ENCODE data around the gene ID2.

The ID2 gene

DNA sequence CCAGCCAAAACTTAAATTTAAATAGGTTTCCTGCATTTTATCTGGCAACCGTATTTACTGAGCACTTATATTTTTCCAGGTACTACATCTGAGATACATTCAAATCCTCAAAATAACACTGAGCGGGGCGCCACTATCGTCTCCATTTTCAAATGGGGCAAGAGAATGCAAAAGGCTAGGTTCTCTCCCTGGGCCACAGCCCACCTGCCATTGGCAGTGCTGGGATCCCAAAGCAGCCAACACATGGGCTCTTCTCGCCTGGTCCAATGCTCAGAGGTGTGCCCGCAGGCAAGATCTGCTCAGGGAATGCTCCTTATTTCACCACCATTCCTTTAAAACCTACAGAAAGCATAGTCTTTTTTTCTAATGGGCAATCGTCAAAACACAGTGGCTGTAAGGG lies 11.3 kb upstream of the ID2 start:
- no peak for DNase-seq

DNA sequence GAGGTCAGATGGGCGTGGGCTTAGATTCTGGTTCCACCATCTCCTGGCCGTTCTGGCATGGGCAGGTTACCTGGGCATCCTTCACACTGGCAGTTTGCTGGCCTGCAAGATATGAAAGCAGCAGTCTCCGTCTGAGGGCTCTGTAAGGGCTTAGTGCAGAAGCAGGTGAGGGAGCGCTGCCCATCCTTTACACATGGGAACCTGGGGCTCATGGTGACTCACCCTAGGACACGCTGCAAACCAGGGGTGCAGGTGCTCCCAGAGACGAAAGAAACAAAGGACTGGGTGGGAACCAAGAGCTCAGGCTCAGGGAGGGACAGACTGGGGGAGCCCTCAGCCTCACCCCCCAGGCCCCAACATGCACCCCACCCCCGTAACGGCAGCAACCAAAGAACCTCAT lies 10.7 kb upstream of the ID2 start:
- DNase-seq, result no peak

DNA sequence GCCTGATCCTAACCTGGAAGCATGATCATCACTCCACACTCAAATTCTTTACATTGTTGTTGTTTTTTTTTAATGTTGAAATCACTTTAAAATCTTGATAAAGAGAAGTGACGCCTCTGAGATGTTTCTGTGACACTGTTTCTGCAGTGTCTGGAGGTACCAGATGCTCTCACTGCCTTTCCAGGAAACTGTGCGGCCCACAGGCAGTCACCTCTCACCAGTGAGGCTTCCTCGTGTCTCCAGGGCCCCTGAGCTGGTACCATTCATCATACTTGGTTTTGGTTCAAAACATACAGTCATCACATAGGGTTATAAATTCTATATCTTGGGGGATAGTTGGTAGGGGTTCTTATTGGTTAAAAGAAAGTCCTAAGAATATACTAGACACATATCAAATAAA lies 10.1 kb upstream of the ID2 start:
- no peak for DNase-seq

DNA sequence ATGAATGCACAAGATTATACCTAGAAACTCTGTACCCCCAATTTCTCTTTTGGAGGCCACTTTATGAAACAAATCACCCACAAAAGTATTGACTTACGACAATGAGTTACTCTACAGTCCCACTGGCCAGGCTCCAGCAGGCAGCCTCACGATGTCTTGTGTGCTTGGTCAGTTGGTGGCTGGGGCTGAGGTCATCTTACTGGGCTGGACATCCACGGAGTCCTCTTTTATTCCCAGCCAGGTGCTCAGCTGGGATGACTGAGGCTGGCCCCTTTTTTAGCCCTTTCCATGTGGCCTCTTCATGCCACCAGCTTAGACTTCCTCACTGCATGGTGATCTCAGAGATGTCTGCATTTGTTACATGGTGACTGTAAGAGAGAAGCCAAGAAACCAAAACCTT lies 8.9 kb upstream of the ID2 start:
- no peak for DNase-seq

DNA sequence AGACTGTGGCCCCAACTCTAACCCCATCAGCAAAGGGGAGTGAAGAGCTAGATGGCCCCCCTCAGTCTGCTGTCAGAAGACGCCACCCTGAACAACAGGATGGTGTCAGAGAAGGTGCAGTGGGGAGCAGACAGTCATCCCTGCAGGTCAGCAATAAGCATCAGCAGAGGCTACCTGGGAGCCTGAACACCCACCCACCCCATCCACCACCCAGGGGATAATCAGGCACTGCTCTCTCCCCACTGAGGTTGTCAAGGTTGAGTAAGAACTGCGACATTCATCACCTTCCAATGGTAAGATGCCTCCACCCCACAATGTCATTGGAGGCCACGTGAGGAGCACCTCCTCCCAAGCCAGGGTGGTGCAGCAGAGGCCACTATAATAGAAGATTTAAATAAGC lies 8.5 kb upstream of the ID2 start:
- no peak for DNase-seq

DNA sequence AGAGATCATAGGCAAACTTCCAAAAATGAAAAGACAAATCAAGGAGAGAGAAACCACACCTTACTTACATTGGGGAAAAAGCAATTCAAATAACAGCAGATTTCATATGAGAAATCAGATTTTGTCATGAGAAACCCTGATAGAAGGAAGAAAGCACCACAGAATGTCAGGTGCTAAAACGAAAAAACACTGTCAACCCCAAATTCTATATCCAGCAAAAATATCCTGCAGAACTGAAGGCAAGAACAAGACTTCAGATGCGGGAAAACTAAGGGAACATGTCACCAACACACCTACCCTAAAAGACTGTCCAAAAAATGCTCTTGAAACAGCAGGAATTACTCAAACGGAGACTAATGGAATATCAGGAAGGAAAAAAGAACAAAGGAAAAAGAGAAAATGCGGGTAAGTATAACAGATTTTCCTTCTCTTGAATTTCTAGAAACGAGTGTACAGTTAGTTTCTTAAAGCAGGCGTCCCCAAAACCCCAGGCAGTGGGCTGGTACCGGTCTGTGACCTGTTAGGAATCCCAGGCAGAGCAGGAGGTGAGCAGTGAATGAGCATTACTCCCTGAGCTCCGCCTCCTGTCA lies 7.3 kb upstream of the ID2 start:
- no peak for DNase-seq

DNA sequence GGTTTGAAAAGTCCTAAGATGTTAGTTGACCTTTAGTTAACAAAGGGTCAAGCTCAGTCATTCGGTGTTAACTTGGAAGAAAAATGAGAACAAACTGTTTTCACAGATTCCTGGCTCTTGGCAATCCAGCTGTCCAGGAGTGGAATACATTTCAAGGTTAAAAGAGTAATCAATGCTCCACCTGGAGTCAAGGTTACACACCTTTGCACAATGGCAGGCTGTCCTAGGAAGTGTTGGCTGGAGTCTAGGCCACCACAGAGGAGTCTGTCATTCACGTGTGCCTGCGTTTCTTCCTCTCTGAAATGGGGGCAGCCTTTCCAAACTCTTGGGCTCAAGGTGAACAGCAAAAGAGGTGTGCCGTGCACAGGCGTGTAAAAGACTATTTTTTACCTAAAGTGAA lies 6.3 kb upstream of the ID2 start:
- DNase-seq, result no peak

DNA sequence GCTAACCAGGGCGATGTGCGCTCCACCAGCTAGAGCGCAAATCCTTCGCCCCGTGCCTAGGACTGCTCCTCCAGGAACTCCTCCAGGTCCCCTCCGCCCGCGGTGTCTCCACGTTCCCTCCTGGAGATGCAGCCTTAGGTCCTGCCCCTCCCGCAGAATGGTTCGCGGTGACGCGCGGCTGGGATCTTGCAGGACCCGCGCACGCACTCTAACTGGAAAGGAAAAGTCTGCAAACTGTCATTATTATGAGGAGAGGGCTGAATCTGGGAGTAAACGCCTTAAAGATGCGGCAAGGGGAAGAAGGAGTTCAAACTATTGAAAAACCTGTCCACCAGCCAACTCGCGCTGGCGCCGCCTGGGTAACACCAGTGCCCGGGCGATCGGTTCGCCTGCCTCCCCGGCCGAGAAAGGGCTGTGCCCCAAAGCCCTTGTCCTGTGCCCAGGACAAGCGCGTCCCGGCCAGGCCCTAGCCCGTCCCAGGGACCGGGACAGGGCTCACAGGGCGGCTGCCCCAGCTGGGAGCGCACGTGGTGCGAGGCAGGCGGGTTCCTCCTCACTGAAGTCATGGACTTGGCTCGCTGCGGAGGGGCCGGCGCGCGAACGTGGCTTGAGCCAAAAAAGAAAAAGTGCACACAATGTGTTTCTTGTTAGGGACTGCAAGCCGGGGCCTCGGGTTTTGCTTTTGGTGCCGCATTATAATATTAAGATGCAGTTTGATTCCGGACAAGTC lies 5.5 kb upstream of the ID2 start:
- DNase-seq, result no peak

DNA sequence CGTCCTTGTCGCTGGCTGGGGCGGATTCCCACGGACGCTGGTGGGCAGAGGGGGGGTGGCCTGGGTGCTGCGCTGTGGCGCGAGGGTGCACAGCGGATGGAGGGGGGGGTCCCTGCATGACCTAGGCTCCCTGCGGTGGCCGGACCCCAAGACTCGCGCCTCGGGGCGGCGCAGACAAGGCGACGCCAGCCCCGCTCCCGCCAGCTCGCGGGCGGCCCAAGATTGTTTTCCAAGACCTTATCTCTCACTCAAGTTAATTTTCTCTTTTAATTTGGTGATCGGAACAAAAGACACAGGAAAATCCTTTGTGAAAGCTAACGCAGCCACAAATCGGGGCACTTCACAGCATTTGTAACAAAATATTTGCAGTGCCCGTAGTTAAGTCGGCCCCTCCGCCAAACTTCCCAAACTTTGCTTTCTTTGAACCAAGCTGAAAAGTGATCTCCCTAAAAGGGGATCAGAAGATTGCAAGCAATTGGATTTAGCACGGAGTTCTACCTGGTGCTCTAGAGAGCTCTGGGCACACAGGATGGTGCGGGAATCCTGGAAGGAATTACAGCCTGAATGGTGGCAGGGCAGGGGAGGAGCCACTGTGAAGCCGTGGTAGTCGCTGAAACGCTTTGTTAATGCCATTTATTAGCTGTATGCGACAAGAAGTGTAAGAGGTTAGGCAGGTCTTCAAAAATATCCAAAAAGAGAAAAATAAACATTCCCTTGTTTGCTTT lies 4.8 kb upstream of the ID2 start:
- DNase-seq, result no peak

DNA sequence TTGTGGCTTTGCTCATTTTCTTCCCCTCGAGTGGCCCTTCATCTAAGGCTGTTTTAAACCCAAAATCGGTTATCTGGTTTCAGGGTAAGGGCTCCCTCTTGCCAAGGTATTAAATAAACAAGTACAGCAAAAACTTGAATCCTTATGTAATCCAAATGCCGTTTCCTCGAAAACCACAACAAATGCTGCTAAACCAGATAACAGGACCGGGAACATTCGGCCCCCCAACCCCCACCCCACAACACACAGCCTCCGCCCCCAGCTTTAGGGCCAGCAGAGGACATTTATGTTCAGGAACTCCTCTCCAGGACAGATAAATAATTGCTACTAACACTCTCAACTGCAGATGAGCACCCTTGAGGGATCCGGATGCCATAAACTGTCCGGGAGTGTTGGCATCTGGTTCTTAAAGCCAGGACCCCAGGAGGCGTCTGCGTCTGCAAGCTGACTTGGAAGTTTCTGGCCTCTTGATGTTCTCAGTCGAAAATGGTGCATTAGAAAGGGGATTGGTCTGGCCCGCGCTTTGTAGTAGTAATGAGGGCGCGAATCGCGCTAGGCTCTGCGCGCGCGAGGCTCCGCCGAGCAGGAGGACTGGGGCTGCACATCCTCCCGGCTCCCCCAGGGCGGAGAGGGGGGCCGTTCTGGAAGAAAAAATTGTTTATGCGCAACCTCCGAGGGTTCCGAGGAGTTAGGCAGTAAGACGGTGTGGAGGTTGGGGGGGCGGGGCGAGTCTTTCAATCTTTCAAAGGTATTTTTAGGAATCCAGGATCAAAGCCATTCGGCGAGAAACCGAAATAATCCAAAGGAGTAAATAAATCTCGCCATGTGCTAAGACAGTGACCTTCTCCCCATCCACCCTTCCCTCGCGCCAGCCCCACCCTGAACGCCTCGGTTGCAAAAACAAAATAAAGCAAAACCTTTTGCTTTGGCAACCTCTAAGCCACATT lies 3.9 kb upstream of the ID2 start:
- DNase-seq, result peak; percentile 43

DNA sequence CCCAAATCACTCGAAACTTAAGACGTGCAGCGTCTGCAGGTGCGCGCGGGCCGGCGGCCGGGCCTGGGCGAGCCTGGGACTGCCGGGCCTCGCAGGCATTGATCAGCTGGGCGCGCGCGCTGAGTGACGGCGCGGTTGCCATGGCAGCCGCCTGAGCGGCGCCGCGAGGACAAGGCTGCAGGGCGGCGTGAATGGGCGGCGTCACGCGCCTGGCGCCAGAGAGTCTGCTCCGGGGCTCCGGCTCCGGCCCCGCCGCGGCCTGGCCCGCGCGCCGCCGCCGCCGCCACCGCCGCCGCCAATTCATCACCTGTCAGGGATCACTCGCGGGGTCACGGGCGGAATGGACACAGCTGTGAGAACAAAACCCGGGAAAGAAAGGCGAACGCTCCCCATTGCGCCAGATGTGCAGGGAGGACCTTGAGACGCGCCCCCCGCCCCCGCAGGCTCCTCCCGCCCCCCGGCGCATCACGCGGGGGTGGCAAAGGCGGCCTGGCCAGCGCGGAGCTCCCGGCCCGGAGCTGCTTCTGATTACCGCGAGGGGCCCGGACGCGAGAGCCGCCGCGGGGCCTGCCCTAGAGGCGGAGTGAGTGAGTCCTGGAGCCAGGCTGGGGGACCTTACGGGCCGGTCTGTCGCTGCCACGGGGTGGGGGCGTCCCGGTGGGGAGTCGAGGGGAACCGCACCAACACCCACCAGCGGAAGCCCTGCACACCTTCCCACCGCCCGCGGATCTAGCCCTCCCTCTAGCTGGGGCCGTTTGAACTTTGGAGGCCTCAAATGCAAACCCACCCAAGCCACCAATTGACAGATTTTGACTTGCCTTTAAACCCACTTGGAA lies 2.9 kb upstream of the ID2 start:
- peak; percentile 85 for DNase-seq

DNA sequence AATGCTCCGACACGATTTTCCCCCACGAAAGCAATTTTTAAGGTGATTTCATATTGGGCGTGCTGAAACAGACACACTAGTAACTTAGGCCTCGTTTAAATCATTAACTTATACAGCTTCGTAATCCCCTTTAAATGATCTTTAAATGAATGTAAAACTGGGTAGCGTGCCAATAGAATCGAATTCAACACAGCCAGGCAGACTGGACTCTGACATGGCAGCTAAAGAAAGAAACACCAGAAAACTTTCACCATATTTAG lies 2.4 kb upstream of the ID2 start:
- no peak for DNase-seq

DNA sequence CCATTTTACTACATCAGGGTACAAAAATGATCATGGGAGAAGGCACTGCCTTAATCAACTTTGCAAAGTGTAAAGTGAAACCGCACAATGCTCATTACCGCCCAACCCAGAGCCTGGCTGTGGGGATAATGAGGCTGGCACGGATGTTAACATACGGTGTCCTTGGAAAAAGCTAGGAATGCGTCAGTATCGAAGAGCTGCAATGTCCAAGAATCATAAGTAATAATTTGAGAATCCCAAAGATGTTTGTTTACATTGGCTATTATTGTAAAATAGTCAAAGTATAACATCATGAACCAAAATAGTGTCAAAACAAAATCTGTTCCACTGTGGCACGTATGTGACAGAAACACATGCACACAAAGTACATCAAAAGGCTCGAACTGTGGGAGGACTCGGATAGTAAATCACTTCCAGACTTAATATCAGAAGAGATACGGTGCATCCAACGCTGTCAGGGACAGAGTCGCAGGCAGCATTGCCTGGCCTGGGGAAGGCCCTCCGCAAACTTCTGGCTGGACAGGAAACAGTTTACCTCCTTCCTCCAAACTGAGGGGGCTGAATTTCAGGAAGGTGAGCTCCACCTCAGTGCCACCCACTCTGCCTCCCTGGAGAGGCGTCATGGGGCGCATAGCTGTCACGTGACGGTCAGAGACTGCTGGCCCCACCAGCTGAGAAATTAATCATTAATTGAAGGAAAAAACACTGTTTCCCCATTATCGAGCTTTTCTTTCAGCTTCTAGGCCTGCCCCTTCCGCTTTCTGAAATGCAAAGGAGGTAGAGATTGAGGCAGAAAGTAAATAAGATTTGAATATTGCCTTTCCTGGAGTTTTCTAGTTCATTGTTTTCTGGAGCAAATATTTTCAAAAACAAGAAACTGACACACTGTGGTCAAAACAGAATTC lies 1.8 kb upstream of the ID2 start:
- DNase-seq, result no peak

DNA sequence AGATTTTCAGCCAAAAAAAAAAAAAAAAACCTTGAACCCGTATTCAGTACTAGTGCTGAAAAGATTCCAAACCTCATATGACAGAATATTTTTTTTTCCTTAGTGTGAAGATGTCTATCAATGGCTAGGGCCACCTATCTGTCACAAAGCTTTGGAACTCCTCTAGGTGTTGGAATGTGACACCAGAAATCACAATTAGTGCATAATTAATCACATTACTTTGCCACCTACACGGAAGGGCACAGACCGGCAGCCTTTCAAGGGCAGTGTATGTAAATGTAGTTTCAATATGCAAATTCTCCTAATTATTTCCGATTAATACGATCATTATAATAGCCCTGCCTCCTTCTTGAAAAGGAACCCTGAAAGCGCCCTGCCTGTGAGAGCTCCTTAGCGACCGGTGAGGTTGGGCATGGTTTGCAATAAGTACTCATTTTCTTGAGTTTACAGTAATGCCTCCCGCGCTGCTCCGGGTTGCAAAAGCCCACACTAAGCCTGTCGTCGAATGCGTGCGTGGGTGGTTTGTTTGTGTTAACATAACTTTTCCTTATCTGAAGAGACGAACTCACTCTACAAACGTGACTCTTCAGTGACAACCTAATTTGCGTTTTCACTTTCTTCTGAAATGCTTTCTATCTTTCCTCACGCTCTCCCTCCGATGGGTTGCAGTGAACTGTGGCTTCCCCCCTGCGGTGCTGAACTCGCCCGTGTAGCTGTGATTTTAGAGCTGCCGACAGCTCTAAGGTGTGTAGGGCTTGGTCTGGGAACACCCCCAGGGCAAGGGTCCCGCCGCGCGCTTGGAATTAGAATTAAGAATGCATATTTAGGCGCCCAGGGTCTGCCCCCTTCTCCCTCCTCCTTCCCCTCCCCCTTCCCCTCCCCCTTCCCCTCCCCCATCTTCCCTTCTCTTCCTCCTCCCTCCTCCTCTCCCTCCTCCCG lies 765 bp upstream of the ID2 start:
- DNase-seq, result peak; percentile 92

DNA sequence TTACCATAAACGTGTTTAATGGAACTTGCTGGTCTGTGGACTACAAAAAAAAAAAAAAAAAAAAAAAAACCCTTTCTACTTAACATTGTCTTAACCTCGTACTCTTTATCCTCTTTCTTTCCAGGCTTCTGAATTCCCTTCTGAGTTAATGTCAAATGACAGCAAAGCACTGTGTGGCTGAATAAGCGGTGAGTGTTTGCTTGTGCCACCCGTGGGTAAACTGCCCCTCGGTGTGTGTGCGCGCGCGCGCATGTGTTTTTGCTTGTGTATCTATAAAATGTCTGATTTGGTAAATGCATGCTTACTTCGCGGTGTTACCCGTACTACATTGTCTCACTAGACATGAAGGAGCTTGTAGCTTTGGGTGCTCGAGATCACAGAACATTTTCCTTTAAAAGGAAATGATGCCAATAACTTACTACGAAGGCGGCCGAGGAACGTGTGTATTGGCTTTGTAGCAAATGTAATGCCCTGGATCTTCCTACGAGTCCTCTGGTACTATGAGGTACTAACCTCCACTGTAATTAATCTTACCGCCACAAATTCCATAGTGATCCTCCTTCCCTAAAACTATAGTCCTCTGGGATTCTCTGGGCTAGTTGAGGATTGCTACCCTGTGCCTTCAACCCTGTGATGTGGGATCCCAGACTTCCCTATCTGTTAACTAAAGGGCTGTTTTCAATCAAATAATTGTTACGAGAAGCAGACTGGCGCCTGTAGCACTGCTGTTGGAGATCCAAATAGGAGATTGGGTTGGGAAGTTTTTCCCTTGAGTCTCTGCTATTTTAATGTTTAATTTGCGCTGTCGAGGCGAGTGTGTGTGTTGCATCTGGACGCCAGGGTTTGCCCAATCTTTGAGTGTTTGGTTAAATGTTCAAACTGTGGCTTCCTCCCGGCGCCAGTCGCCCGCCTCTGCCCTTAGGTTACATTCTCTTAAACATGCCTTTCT lies 1.1 kb downstream of the ID2 start:
- peak; percentile 56 for DNase-seq

DNA sequence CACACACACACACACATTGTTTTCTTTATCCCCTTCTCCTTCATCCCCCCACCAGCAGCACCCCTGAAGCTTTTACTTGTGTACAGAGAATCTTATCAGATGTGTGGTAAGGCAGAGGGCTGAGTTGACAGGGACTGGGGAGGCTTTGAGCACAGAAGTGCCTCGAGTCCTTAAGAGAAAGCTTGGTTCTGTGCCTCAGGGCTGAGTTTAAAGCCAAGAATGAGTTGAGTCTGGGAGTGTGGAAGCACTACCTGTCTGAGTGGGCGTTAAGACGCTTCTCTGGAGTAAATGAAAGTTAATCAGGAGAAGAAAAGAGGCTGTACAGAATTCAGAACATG lies 2.7 kb downstream of the ID2 start:
- peak; percentile 50 for DNase-seq

DNA sequence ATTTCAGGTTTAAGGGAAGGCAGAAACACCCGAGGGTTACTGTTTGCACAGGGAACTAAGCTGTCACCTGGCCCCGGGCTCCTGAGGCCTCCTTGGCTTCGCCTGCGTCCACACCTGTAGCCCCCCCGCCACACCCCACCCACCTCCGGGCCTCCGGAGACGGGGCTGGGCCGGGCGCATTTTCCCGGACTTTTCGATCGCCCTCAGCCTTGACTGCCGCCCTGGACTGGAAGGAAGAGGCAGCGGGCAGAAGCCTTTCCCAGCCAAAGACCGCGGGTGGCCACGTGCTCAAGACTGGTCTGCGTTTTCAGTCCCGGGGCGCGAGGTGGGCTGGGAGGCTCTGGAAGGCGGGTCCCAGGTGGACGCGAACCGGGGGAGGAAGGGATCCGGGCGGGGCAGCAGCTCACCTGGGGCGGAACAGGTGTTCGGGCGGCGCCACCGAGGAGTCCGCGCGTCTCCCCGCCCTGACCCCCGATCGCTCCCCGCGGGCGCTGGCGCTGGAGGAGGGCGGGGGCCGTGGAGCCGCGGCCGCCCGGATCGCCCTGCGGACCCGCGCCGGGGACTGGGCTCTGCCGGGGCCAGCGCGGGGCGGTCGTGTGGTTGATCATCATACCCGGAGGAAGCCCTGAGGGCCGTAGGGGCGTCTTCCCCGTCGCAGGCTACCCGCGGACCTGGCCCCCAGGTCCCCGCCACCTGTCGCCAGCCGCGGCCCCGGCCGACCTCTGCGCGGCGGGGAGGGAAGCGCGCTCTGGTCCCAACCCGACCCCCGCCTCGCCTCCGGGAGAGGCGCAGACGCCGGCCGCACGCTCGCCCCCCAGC lies 3.2 kb downstream of the ID2 start:
- DNase-seq, result peak; percentile 58

DNA sequence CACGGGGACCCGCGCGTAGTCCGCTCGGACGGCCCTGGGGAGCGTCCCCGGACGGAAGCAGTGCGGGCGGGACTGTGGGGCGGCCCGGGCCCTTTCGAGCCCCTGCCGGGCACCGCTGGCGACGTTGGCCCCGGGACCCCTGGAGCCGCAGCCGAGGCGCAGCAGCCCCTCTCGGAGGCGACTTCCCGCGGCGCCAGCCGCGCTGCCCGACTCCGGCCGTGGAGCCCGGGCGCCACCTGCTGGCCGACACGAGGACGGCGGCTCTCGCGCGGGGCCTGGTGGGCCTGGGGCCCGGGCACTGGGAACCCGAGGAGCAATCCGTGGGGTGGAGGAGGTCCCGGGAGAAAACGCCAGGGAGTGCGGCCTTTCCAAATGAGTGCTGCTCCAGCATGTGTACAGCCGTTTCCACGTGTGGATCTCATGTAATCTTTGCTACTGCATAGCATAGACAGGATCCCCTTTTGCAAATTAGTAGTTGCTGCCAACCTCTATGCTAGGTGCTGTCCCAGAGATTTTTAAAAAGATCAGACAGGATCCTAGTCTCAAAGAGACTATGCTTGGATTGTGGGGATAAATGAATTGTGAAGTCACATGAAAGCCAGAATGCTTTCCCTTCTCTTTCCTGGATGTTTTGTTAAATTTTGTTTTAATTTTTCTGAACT lies 4.0 kb downstream of the ID2 start:
- peak; percentile 82 for DNase-seq
